ENCODE measurements around the gene TMEM87B. TPM values are rescaled to one million over a fixed set of nuclear protein-coding genes. Genes with fewer than 3 reads are reported as not detected.

Gene TMEM87B
- total RNA-seq, 1 experiment from 2014 or later: 20.2 TPM

GRCh38 chr2:112150851-112151250 is 95.8 kb downstream of the TMEM87B start:
- no peak for DNase-seq (ENCODE audit: low spot score)

GRCh38 chr2:112151271-112151670 is 96.2 kb downstream of the TMEM87B start:
- DNase-seq (ENCODE audit: low spot score): no peak

GRCh38 chr2:112151701-112152440 is 96.8 kb downstream of the TMEM87B start:
- no peak for DNase-seq (ENCODE audit: low spot score)

GRCh38 chr2:112152476-112153178 is 97.6 kb downstream of the TMEM87B start:
- no peak for DNase-seq (ENCODE audit: low spot score)

DNA sequence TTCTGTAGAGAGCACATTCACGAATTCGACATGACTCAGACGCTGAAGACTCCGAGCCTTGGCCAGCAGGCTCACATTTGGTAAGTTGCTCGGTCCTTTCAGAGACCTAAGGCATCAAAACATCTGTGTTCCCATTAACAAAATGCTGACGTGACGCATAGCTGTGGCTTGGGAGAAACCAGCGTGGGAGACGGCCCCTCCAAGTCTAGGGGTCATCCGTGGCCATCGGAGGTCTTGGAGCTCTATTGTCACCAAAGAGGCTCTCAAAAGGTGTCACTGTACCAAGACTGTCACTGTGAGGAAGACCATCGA is 98.1 kb downstream of the TMEM87B start:
- DNase-seq (ENCODE audit: low spot score): no peak

DNA sequence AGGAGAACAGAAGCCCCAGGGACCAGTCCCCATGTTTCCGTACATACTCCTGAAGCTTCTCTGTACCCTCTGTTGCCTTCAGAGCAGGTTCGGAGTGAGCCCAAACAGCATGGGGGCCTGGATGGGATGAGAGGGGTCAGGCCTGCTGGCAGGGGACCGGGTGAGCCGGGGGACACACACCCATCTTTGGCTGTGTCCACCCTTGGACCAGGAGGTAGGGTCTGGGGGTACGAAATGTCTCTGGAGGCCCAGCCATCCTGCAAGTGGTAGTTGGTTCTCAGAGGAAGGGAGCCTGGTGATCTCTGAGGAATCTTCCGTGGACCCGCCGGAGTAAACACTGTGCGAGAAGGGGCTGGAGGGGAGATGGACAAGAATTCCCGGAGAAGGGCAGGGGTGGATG is 98.4 kb downstream of the TMEM87B start:
- no peak for DNase-seq (ENCODE audit: low spot score)

DNA sequence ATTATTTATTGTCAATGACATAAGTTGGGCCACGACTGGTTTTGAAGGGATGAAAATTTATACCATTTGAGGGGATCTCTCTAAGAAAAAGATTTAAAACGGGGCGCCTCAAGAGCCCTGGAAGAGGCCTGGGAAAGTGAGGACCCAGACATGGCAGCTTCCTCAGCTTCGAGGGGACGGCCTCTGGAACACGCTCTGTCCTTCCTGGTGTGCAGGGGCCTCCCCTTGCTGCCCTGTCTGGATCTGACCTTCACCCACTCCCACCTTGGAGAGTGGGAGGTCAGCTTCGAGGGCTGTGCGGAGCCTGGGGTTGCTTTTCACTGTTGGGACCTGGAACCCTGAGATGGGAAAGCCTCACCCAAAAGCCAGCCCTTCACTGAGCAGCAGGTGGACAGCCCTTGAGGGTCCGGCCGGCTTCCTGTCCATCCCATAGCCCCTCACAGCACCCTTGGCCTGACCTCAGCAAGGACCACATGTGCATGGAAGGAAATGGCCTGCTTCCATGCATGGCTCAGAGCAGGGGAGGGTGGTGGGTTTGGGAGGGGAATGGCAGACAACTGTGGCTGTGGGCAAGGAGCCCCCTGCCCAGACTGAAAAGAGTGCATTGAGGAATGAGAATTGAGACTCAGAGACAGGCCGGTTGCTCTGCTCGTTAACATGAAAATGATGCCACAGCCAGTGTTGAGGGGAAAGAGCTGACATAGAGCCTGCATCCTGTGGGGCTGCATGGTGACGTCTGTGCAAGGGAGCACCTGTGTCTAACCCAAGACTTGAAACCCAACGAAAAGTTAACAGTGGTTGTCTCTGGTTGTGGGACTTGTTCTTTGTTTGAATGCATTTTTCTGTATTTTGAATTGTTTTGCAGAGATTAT is 99.4 kb downstream of the TMEM87B start:
- no peak for DNase-seq (ENCODE audit: low spot score)

DNA sequence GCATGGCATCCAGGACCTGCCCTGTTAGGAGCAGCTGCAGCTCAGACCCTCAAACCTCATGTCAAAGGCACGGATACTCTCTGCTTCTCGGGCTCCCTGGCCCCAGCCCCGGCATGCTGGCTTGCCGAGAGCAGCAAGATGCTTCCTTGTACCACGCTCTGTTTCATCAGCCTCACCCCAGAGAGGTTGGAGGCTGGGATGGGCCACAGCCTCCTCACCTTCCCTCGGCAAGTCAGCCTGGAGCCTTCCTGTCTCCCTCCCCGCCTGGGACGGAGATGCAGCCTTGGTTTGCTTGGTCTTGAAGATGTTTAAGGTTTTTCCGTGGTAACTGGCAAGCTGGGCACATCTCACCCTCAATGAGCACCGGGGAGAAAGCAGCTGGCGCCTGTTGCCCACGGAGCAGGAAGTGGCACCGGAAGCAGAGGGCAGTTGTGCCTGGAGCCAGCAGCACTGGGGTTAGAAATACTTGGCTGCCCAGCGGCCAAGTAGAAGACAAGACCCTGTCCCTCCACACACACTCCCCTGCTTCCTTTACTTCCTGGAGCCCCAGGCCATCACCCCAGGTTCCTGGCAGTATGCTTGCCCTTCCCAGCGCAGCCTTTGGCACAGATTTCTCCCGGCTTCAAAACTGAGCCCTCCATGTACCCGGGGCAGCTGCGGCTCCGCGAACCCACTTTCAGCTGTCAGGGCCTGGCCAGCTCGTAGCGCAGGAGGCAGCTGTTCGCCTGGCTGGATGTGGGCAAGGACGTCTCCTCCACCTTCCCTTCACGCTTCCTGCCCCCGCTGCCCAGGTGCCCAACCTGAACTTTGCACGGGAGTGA is 100.5 kb downstream of the TMEM87B start:
- DNase-seq (ENCODE audit: low spot score): no peak

GRCh38 chr2:112156152-112156986 is 101.3 kb downstream of the TMEM87B start:
- DNase-seq (ENCODE audit: low spot score): peak; percentile 50

DNA sequence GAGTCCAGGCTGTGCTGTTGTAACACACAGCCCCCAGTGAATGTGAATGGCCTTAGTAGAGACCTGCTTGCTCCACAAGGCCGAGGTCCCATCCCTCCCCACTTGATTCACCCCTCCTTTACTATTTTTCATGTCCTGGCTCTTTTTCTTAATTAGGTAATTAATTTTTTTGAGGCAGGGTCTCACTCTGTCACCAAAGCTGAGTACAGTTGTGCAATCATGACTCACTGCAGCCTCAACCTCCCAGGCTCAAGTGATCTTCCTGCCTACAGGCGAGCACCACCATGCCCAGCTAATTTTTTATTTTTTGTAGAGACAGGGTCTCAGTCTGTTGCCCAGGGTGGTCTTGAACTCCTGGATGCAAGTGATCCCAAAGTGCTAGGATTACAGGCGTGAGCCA is 102.4 kb downstream of the TMEM87B start:
- DNase-seq (ENCODE audit: low spot score): no peak

DNA sequence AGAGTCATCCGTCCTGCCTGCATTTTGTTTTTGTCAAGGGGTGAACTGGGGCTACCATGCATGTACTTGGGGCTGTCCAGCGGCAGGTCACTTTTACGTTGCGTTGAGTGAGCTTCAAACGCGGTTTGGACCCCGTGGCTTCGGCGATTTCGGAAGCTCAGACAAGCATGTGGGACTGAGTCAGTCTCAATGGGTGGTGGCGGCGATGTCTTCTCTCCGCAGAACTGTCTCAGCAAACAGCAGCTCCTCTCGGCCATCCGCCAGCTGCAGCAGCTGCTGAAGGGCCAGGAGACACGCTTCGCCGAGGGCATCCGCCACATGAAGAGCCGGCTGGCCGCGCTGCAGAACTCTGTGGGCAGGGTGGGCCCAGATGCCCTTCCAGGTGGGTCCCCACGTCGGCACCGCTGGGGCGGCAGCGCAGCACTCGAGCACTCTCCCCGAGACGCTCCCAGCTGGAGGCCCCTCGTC is 104.4 kb downstream of the TMEM87B start:
- DNase-seq (ENCODE audit: low spot score): no peak

DNA sequence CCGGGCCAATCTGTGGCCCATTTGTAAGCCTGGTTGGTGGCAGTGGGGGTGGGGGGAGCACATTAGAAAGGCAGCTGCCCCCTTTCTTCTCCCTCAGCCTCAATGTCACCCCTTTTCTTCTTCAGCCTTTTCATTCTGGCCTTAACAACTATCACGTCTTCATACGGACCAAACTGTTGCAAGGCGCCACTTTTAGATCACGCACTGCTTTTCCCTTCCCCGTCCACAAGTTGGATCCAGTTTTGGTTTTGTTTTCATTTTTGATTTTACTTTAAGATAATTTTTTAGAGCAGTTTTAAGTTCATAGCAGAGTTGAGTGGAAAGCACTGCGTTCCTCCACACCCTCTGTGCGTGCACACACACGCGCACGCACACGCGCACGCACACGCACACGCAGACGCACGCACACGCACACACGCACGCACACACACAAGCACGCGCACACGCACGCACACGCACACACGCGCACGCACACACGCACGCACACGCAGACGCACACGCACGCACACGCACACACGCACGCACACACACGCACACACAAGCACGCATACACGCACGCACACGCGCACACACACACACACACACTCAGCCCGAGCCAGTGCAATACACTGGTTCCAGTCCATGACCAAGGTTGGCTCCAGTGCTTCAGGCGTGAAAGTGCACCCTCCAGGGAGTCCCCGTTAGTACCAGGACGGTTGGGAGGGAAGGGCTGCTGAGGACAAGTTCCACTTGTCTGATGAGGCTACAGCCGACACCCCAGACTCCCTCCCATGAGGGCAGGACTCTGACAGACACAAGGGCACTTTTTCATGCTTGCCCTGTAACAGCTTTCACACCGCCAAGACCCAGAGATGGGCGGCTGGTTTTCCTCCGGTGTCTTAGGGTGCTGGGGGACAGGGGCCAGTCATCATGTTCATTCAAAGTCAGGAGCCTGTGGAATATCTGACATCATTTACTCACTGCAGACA is 105.5 kb downstream of the TMEM87B start:
- no peak for DNase-seq (ENCODE audit: low spot score)

DNA sequence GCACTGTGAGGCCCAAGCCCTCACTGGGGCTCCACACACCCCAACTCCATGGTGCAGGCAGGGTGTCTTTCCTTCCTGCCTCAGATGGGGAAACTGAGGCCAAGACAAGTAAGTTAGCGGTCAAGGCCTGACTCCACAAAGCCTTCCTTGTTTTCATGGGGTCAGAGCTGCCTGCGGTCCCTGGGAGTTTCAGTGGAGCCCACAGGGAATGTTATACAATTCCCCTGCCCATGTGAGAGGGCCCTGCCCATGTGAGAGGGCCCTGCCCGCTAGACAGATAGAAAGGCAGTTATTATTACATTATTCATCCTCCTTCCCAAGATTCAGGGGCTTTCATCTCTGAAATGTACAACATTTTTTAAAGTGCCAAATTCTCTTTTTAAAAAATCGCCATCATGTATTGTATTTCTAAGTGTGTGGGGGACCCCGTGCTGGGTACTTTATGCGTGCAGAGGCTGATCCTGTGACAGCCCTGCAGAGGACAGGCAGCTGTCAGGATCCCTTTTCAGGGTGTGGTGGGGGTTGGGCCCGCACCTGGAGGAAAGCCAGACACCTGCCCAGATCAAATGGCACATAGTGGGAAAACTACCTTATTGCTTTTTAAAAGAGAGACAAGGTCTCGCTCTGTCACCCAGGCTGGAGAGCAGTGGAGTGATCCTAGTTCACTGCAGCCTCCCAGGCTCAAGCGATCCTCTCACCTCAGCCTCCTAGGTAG is 106.5 kb downstream of the TMEM87B start:
- no peak for DNase-seq (ENCODE audit: low spot score)

DNA sequence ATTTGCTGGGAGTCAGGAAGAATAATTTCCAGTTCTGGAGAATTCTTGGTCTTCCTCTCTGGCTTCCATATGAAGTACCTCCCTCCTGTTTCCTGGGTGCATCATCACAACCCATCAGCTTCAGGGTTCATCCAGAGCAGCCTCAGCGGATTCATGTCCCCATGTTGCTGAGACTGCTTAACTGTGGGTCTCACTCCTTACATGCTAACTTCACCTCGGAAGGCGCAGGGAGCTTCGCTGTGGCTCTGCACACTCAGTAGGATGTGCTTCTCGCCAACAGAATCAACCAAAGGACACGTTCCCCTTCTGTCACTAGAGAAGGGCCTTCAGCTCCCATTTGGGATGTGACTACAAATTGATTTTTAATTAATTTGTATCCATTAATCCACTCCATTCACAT is 107.3 kb downstream of the TMEM87B start:
- DNase-seq (ENCODE audit: low spot score): no peak

DNA sequence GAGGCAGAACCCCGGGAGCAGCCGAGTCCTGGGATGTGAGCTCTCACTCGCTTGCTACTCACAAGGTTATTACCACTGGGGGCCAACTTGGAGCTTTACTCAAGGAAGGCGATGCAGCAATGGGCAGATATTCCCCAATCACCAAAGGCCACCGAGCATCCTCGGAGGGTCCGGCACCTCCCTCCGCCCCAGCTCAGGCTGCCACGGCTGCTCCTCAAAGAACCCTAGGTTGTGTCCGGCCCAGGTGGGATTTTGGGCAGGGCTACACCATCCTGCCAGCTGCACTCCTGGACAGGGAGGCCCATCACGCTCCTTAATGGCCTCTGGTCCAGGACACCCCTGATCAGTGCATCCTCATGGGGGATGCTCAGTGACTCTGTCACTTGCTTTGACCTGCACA is 107.9 kb downstream of the TMEM87B start:
- no peak for DNase-seq (ENCODE audit: low spot score)

DNA sequence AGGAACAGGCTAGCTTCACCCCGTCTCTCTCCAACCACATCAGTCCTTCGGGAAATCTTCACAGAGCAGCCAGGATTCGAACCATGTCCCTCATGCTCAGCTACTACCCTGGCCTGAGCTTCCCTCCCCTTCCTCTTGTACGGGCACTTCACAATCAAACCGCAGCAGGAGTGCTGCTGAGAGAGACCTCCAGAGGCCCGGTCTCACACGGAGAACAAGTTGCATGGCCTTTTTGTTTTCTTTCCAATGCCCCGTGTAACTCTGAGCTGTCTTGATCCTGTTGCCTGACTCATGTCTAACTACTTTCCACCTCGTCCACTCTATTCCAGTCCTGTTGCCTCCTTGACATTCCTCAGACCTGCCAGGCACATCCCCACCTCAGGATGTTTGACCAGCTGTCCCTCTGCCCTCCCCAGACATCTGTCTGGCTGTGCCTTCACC is 108.5 kb downstream of the TMEM87B start:
- DNase-seq (ENCODE audit: low spot score): no peak

GRCh38 chr2:112164876-112165275 is 109.8 kb downstream of the TMEM87B start:
- DNase-seq (ENCODE audit: low spot score): no peak

GRCh38 chr2:112165296-112165695 is 110.2 kb downstream of the TMEM87B start:
- DNase-seq (ENCODE audit: low spot score): no peak
